HUES48 (cell line): ENCODE measurements around the gene IFNG-AS1.

Experiments
- H3K27ac ChIP-seq: one replicate; pipeline ENCODE4 v1.7.0; 2013; ENCODE audit warnings: low read depth, low read length, inconsistent platforms
- H3K27me3 ChIP-seq: 2 replicates; pipeline ENCODE4 v1.6.1; 2013; ENCODE audit warnings: mild to moderate bottlenecking, low read length; ENCODE audit not compliant: control insufficient read depth, insufficient read depth
- H3K36me3 ChIP-seq: 2 replicates; pipeline ENCODE4 v1.6.1; 2013; ENCODE audit warnings: low read length; ENCODE audit not compliant: control insufficient read depth, insufficient read depth
- H3K4me1 ChIP-seq: 2 replicates; pipeline ENCODE4 v1.6.1; 2013; ENCODE audit warnings: mild to moderate bottlenecking, low read length; ENCODE audit not compliant: control insufficient read depth, insufficient read depth
- H3K4me3 ChIP-seq: 2 replicates; pipeline ENCODE4 v1.5.1; 2013; ENCODE audit warnings: mild to moderate bottlenecking, low read depth, low read length
- H3K9ac ChIP-seq: 2 replicates; pipeline ENCODE4 v1.6.1; 2013; ENCODE audit warnings: mild to moderate bottlenecking, low read depth, low read length, moderate library complexity
- H3K9me3 ChIP-seq: 2 replicates; pipeline ENCODE4 v1.6.1; 2013; ENCODE audit warnings: low read length; ENCODE audit not compliant: control insufficient read depth, insufficient read depth

The IFNG-AS1 gene

GRCh38 chr12:67994046-67994445, 4.8 kb downstream of the IFNG-AS1 start:
- H3K27ac ChIP-seq: no peak overlapping the region
- H3K9me3 ChIP-seq: no peaks in the 10 kb centered on the region
- H3K4me1 ChIP-seq: no peaks in the 10 kb centered on the region
- H3K9ac ChIP-seq: no peak overlapping the region
- H3K27me3 ChIP-seq: no peaks in the 10 kb centered on the region
- no peaks in the 10 kb centered on the region for H3K36me3 ChIP-seq
- H3K4me3 ChIP-seq: no peak overlapping the region

- H3K27me3 ChIP-seq: no peaks in the 10 kb centered on the region
- no peak overlapping the region for H3K27ac ChIP-seq
- no peak overlapping the region for H3K4me3 ChIP-seq
- no peaks in the 10 kb centered on the region for H3K4me1 ChIP-seq
- H3K9ac ChIP-seq: no peak overlapping the region
- H3K36me3 ChIP-seq: no peaks in the 10 kb centered on the region
- H3K9me3 ChIP-seq: no peaks in the 10 kb centered on the region
Measured at GRCh38 chr12:67996347-67996746, 7.1 kb downstream of the IFNG-AS1 start.

GRCh38 chr12:67998379-67998778, 9.1 kb downstream of the IFNG-AS1 start:
- no peak overlapping the region for H3K4me3 ChIP-seq
- no peaks in the 10 kb centered on the region for H3K27me3 ChIP-seq
- no peaks in the 10 kb centered on the region for H3K9me3 ChIP-seq
- no peaks in the 10 kb centered on the region for H3K36me3 ChIP-seq
- no peak overlapping the region for H3K9ac ChIP-seq
- H3K27ac ChIP-seq: no peak overlapping the region
- H3K4me1 ChIP-seq: no peaks in the 10 kb centered on the region

- H3K4me1 ChIP-seq: no peaks in the 10 kb centered on the region
- no peak overlapping the region for H3K27ac ChIP-seq
- H3K36me3 ChIP-seq: no peaks in the 10 kb centered on the region
- no peaks in the 10 kb centered on the region for H3K27me3 ChIP-seq
- no peaks in the 10 kb centered on the region for H3K9me3 ChIP-seq
- H3K4me3 ChIP-seq: no peak overlapping the region
- H3K9ac ChIP-seq: no peak overlapping the region
Measured at GRCh38 chr12:67999244-67999643, 10.0 kb downstream of the IFNG-AS1 start.

- no peak overlapping the region for H3K27ac ChIP-seq
- H3K36me3 ChIP-seq: no peaks in the 10 kb centered on the region
- H3K27me3 ChIP-seq: no peaks in the 10 kb centered on the region
Measured at GRCh38 chr12:68001486-68002466, 12.5 kb downstream of the IFNG-AS1 start.

GRCh38 chr12:68003777-68004176, 14.5 kb downstream of the IFNG-AS1 start:
- Histone ChIP-seq H3K4me1 (no peaks in the 10 kb centered on the region), H3K27me3 (no peaks in the 10 kb centered on the region), H3K9ac (no peak overlapping the region), H3K27ac (no peak overlapping the region), H3K9me3 (no peaks in the 10 kb centered on the region), H3K4me3 (no peak overlapping the region), H3K36me3 (no peaks in the 10 kb centered on the region)

More at GRCh38 chr12:68001486-68002466, 12.5 kb downstream of the IFNG-AS1 start:
- Histone ChIP-seq H3K4me3 (no peak overlapping the region), H3K9me3 (no peaks in the 10 kb centered on the region), H3K9ac (no peak overlapping the region), H3K4me1 (no peaks in the 10 kb centered on the region)

- Histone ChIP-seq H3K27me3 (no peaks in the 10 kb centered on the region), H3K4me3 (no peak overlapping the region), H3K4me1 (no peaks in the 10 kb centered on the region), H3K9me3 (no peaks in the 10 kb centered on the region), H3K36me3 (no peaks in the 10 kb centered on the region), H3K9ac (no peak overlapping the region), H3K27ac (no peak overlapping the region)
Measured at GRCh38 chr12:68007033-68007432, 17.8 kb downstream of the IFNG-AS1 start.

GRCh38 chr12:68007466-68007865, 18.2 kb downstream of the IFNG-AS1 start:
- Histone ChIP-seq H3K9ac (no peak overlapping the region), H3K36me3 (no peaks in the 10 kb centered on the region), H3K4me3 (no peak overlapping the region), H3K4me1 (no peaks in the 10 kb centered on the region), H3K27me3 (no peaks in the 10 kb centered on the region), H3K9me3 (no peaks in the 10 kb centered on the region), H3K27ac (no peak overlapping the region)

- Histone ChIP-seq H3K9me3 (no peaks in the 10 kb centered on the region), H3K36me3 (no peaks in the 10 kb centered on the region), H3K27me3 (no peaks in the 10 kb centered on the region), H3K4me3 (no peak overlapping the region), H3K27ac (no peak overlapping the region), H3K9ac (no peak overlapping the region), H3K4me1 (no peaks in the 10 kb centered on the region)
Measured at GRCh38 chr12:68011206-68011881, 22.1 kb downstream of the IFNG-AS1 start.

- Histone ChIP-seq H3K9ac (no peak overlapping the region), H3K27me3 (no peaks in the 10 kb centered on the region), H3K36me3 (no peaks in the 10 kb centered on the region), H3K27ac (no peak overlapping the region), H3K4me3 (no peak overlapping the region), H3K4me1 (no peaks in the 10 kb centered on the region), H3K9me3 (no peaks in the 10 kb centered on the region)
Measured at GRCh38 chr12:68011882-68012207, 22.6 kb downstream of the IFNG-AS1 start.

GRCh38 chr12:68012712-68013111, 23.5 kb downstream of the IFNG-AS1 start:
- Histone ChIP-seq H3K4me3 (no peak overlapping the region), H3K9me3 (no peaks in the 10 kb centered on the region), H3K27me3 (no peaks in the 10 kb centered on the region), H3K9ac (no peak overlapping the region), H3K27ac (no peak overlapping the region), H3K4me1 (no peaks in the 10 kb centered on the region), H3K36me3 (no peaks in the 10 kb centered on the region)
